Neural progenitor cell (in vitro differentiated cells): ENCODE data around the gene RPL12. TPM values are rescaled to one million over a fixed set of nuclear protein-coding genes. Genes with fewer than 3 reads are reported as not detected.

Source experiments
- DNase-seq: peaks from one replicate; pipeline ENCODE4 v3.0.0-alpha.2; 2016; ENCODE audit warnings: low spot score
- H2AFZ ChIP-seq: fragments of 200-600 bp; sonication (generic); replicated peaks from 2 replicates; pipeline ENCODE4 v1.6.1; 2016; ENCODE audit warnings: antibody characterized with exemption
- H3F3A ChIP-seq: fragments of 200-600 bp; sonication (generic); 2 replicates; pipeline ENCODE4 v1.6.1; 2016; ENCODE audit warnings: antibody characterized with exemption, low read depth
- H3K27ac ChIP-seq: fragments of 200-600 bp; sonication (generic); 2 replicates; pipeline ENCODE4 v1.5.1; 2016; ENCODE audit warnings: mild to moderate bottlenecking
- H3K27me3 ChIP-seq: fragments of 200-600 bp; sonication (generic); 2 replicates; pipeline ENCODE4 v1.6.1; 2016; ENCODE audit warnings: mild to moderate bottlenecking, moderate library complexity
- H3K36me3 ChIP-seq: fragments of 200-600 bp; sonication (generic); 2 replicates; pipeline ENCODE4 v1.5.1; 2016
- H3K4me1 ChIP-seq: fragments of 200-600 bp; sonication (generic); 2 replicates; pipeline ENCODE4 v1.6.1; 2016; ENCODE audit warnings: mixed run types
- H3K4me2 ChIP-seq: fragments of 200-600 bp; sonication (generic); 2 replicates; pipeline ENCODE4 v1.6.1; 2016
- H3K4me3 ChIP-seq: fragments of 200-600 bp; sonication (generic); 2 replicates; pipeline ENCODE4 v1.5.1; 2016
- H3K79me2 ChIP-seq: fragments of 200-600 bp; sonication (generic); 2 replicates; pipeline ENCODE4 v1.6.1; 2016; ENCODE audit warnings: low read depth
- H3K9ac ChIP-seq: fragments of 200-600 bp; sonication (generic); 2 replicates; pipeline ENCODE4 v1.6.1; 2016
- H3K9me3 ChIP-seq: fragments of 200-600 bp; sonication (generic); 2 replicates; pipeline ENCODE4 v1.5.1; 2016; ENCODE audit warnings: low read depth
- H4K20me1 ChIP-seq: fragments of 200-600 bp; sonication (generic); 2 replicates; pipeline ENCODE4 v1.6.1; 2016; ENCODE audit warnings: low read depth
- H3K27ac Mint-ChIP-seq: 3 replicates; pipeline ENCODE4 v1.8.0; 2021; ENCODE audit warnings: mixed read lengths
- H3K27me3 Mint-ChIP-seq: 2 replicates; pipeline ENCODE4 v1.8.0; 2022; ENCODE audit warnings: low read depth, mild to moderate bottlenecking, inconsistent platforms, moderate library complexity, mixed read lengths; ENCODE audit not compliant: insufficient read depth
- H3K36me3 Mint-ChIP-seq: 3 replicates; pipeline ENCODE4 v1.8.0; 2021; ENCODE audit warnings: mixed read lengths
- H3K4me1 Mint-ChIP-seq: 3 replicates; pipeline ENCODE4 v1.8.0; 2021; ENCODE audit warnings: mixed read lengths
- H3K4me3 Mint-ChIP-seq: 3 replicates; pipeline ENCODE4 v1.8.0; 2021; ENCODE audit warnings: mild to moderate bottlenecking, moderate library complexity, mixed read lengths
- H3K9me3 Mint-ChIP-seq: 3 replicates; pipeline ENCODE4 v1.8.0; 2020; ENCODE audit warnings: mixed read lengths
- CTCF ChIP-seq: fragments of 200-600 bp; sonication (generic); IDR thresholded peaks from 2 replicates; pipeline ENCODE4 v1.5.1; 2017; ENCODE audit warnings: antibody characterized with exemption, mild to moderate bottlenecking
- EZH2 ChIP-seq: fragments of 200-600 bp; sonication (generic); IDR thresholded peaks from 2 replicates; pipeline ENCODE4 v1.6.1; 2017; ENCODE audit warnings: antibody characterized with exemption, mild to moderate bottlenecking, moderate library complexity
- EZH2phosphoT487 ChIP-seq: fragments of 200-600 bp; sonication (generic); IDR thresholded peaks from 2 replicates; pipeline ENCODE4 v1.6.1; 2017; ENCODE audit warnings: antibody characterized with exemption
- total RNA-seq: library from RNA; depleted of rRNA; stranded (reverse); fragments of >200 nt; gene quantifications from 2 replicates; pipeline ENCODE4 v1.2.3, GENCODE V29; 2015; ENCODE audit warnings: low replicate concordance

RPL12 gene
- total RNA-seq, 1 donor from 2014 or later, result 2,064 TPM

- Histone ChIP-seq H3K4me1 (no peaks in the 10 kb centered on the region), H4K20me1 (peaks cover 7% of the 10 kb centered on the region), H3K79me2 (no peaks in the 10 kb centered on the region), H3K9ac (no peak overlapping the region), H3F3A (no peaks in the 10 kb centered on the region), H3K4me3 (no peak overlapping the region), H3K36me3 (no peaks in the 10 kb centered on the region), H3K9me3 (no peaks in the 10 kb centered on the region), H3K4me2 (no peak overlapping the region), H3K27ac (no peak overlapping the region), H3K27me3 (no peaks in the 10 kb centered on the region), H2AFZ (no peak overlapping the region)
- Mint-ChIP-seq H3K4me3 (no peak overlapping the region), H3K9me3 (no peaks in the 10 kb centered on the region), H3K27ac (peak overlapping the region; percentile 69), H3K36me3 (no peaks in the 10 kb centered on the region), H3K4me1 (peaks cover 18% of the 10 kb centered on the region), H3K27me3 (no peaks in the 10 kb centered on the region)
- no peak for DNase-seq
- TF ChIP-seq EZH2phosphoT487 (no peak), EZH2 (no peak), CTCF (no peak)
Measured at GRCh38 chr9:127405344-127406125, 45.7 kb downstream of the RPL12 start.

GRCh38 chr9:127404631-127405030 is 46.6 kb downstream of the RPL12 start:
- TF ChIP-seq CTCF (no peak), EZH2phosphoT487 (no peak), EZH2 (no peak)
- no peak overlapping the region for H3K27ac ChIP-seq
- Mint-ChIP-seq H3K9me3 (no peaks in the 10 kb centered on the region), H3K27ac (no peak overlapping the region), H3K4me1 (peaks cover 18% of the 10 kb centered on the region), H3K36me3 (no peaks in the 10 kb centered on the region), H3K4me3 (no peak overlapping the region), H3K27me3 (no peaks in the 10 kb centered on the region)
- no peaks in the 10 kb centered on the region for H3K9me3 ChIP-seq
- H3K4me2 ChIP-seq, result no peak overlapping the region
- H3F3A ChIP-seq, result no peaks in the 10 kb centered on the region
- H2AFZ ChIP-seq, result no peak overlapping the region
- no peak overlapping the region for H3K9ac ChIP-seq
- no peaks in the 10 kb centered on the region for H3K36me3 ChIP-seq
- no peaks in the 10 kb centered on the region for H3K79me2 ChIP-seq
- no peaks in the 10 kb centered on the region for H3K27me3 ChIP-seq
- H3K4me3 ChIP-seq, result no peak overlapping the region
- peaks cover 7% of the 10 kb centered on the region for H4K20me1 ChIP-seq
- no peak for DNase-seq
- no peaks in the 10 kb centered on the region for H3K4me1 ChIP-seq

- Mint-ChIP-seq H3K36me3 (no peaks in the 10 kb centered on the region), H3K4me1 (peaks cover 19% of the 10 kb centered on the region), H3K9me3 (no peaks in the 10 kb centered on the region), H3K4me3 (no peak overlapping the region), H3K27me3 (no peaks in the 10 kb centered on the region), H3K27ac (no peak overlapping the region)
- Histone ChIP-seq H3K27me3 (no peaks in the 10 kb centered on the region), H3F3A (no peaks in the 10 kb centered on the region), H3K4me1 (no peaks in the 10 kb centered on the region), H3K9ac (no peak overlapping the region), H2AFZ (no peak overlapping the region), H3K9me3 (no peaks in the 10 kb centered on the region), H3K27ac (no peak overlapping the region), H3K36me3 (no peaks in the 10 kb centered on the region), H3K4me2 (no peak overlapping the region), H3K79me2 (peaks cover 4% of the 10 kb centered on the region), H3K4me3 (no peak overlapping the region), H4K20me1 (peaks cover 14% of the 10 kb centered on the region)
- TF ChIP-seq EZH2 (no peak), EZH2phosphoT487 (no peak), CTCF (no peak)
- no peak for DNase-seq
Measured at GRCh38 chr9:127403507-127404192, 47.6 kb downstream of the RPL12 start.
